Esophagus (tissue), 2 donors: ENCODE results near the gene CCNQ. TPM values are rescaled to one million over a fixed set of nuclear protein-coding genes. Genes with fewer than 3 reads are reported as not detected.

Experiments used
- H3K27ac ChIP-seq, 2 donors: one replicate each; pipeline ENCODE4 v1.5.1; 2013; ENCODE audit warnings: low read depth in 2 of 2, mild to moderate bottlenecking in 2 of 2, inconsistent platforms in 1 of 2, low read length in 1 of 2, moderate library complexity in 1 of 2
- H3K27me3 ChIP-seq, 2 donors: one replicate each; pipeline ENCODE4 v1.6.1; 2013; ENCODE audit warnings: low read length in 2 of 2, control low read depth in 1 of 2, mild to moderate bottlenecking in 1 of 2; ENCODE audit not compliant: insufficient read depth in 2 of 2, control insufficient read depth in 1 of 2
- H3K36me3 ChIP-seq, 2 donors: one replicate each; pipeline ENCODE4 v1.6.1; 2013; ENCODE audit warnings: low read length in 1 of 2; ENCODE audit not compliant: control insufficient read depth in 2 of 2, insufficient read depth in 2 of 2
- H3K4me1 ChIP-seq, 2 donors: one replicate each; pipeline ENCODE4 v1.6.1; 2013; ENCODE audit warnings: low read length in 1 of 2; ENCODE audit not compliant: control insufficient read depth in 2 of 2, insufficient read depth in 2 of 2
- H3K4me3 ChIP-seq, 2 donors: one replicate each; pipeline ENCODE4 v1.5.1; 2013; ENCODE audit warnings: low read length in 2 of 2, mild to moderate bottlenecking in 2 of 2, low read depth in 1 of 2, moderate library complexity in 1 of 2
- H3K9me3 ChIP-seq, 2 donors: one replicate each; pipeline ENCODE4 v1.6.1; 2013; ENCODE audit warnings: mild to moderate bottlenecking in 2 of 2, low read depth in 1 of 2, low read length in 1 of 2, moderate library complexity in 1 of 2; ENCODE audit not compliant: control insufficient read depth in 2 of 2, insufficient read depth in 1 of 2
- WGBS, 2 donors: extraction: QIAGEN DNeasy Blood & Tissue Kit; methylation state at CpG; one replicate each; pipeline ENCODE4 v1.1.7; 2013; 5-methylcytosine and 5-hydroxymethylcytosine counted together
- polyA plus RNA-seq, 2 donors: library from polyadenylated mRNA; stranded (reverse); fragments of 200-250 nt; gene quantifications; one replicate each; pipeline ENCODE4 v1.2.3, GENCODE V29; 2013
- donor health status: healthy with polysubstance abuse.
- donor health status: Bipolar disorder and iron deficiency.

The CCNQ gene
- polyA plus RNA-seq, 2 donors, result 20.1 to 24.7 TPM

- H3K4me1 ChIP-seq, result no peaks in the 10 kb centered on the region
- no peaks in the 10 kb centered on the region for H3K36me3 ChIP-seq
- no peak overlapping the region for H3K27ac ChIP-seq
- H3K4me3 ChIP-seq, result no peak overlapping the region
- H3K27me3 ChIP-seq, result no peaks in the 10 kb centered on the region
- WGBS, 2 donors, result 42 to 44% methylated on average over 17 of the region's 17 CpGs
- peaks cover 0 to 3% of the 10 kb centered on the region in 2 donors for H3K9me3 ChIP-seq
These were observed 44.3 kb downstream of the CCNQ start for GRCh38 chrX:153554519-153555167.

- no peaks in the 10 kb centered on the region for H3K36me3 ChIP-seq
- H3K4me3 ChIP-seq, result no peak overlapping the region
- no peak overlapping the region for H3K27ac ChIP-seq
- WGBS, 2 donors, result 81 to 83% methylated on average over 5 of the region's 5 CpGs
- H3K4me1 ChIP-seq, result no peaks in the 10 kb centered on the region
- peaks cover 0 to 3% of the 10 kb centered on the region in 2 donors for H3K9me3 ChIP-seq
- no peaks in the 10 kb centered on the region for H3K27me3 ChIP-seq
These were observed 47.8 kb downstream of the CCNQ start for GRCh38 chrX:153551135-153551534.

GRCh38 chrX:153549807-153550206, 49.1 kb downstream of the CCNQ start:
- Histone ChIP-seq H3K4me1 (no peaks in the 10 kb centered on the region), H3K4me3 (no peak overlapping the region), H3K9me3 (peaks cover 0 to 3% of the 10 kb centered on the region in 2 donors), H3K27ac (no peak overlapping the region), H3K27me3 (no peaks in the 10 kb centered on the region), H3K36me3 (no peaks in the 10 kb centered on the region)
- WGBS, 2 donors, result 77 to 81% methylated on average over 16 of the region's 16 CpGs

- no peaks in the 10 kb centered on the region for H3K27me3 ChIP-seq
- H3K27ac ChIP-seq, result no peak overlapping the region
- 78 to 86% methylated on average over 16 to 17 of the region's 17 CpGs for WGBS, 2 donors
These were observed 49.7 kb downstream of the CCNQ start for GRCh38 chrX:153549231-153549630.

GRCh38 chrX:153547195-153547594, 51.7 kb downstream of the CCNQ start:
- WGBS, 2 donors, result 65 to 67% methylated on average over 7 of the region's 7 CpGs
- no peak overlapping the region for H3K4me3 ChIP-seq
- peaks cover 0 to 3% of the 10 kb centered on the region in 2 donors for H3K9me3 ChIP-seq
- no peaks in the 10 kb centered on the region for H3K36me3 ChIP-seq
- no peaks in the 10 kb centered on the region for H3K4me1 ChIP-seq
- H3K27me3 ChIP-seq, result no peaks in the 10 kb centered on the region
- no peak overlapping the region for H3K27ac ChIP-seq

More at GRCh38 chrX:153549231-153549630, 49.7 kb downstream of the CCNQ start:
- Histone ChIP-seq H3K4me1 (no peaks in the 10 kb centered on the region), H3K36me3 (no peaks in the 10 kb centered on the region), H3K4me3 (no peak overlapping the region), H3K9me3 (peaks cover 0 to 3% of the 10 kb centered on the region in 2 donors)

- no peak overlapping the region for H3K27ac ChIP-seq
- no peaks in the 10 kb centered on the region for H3K4me1 ChIP-seq
- no peak overlapping the region for H3K4me3 ChIP-seq
- no peaks in the 10 kb centered on the region for H3K27me3 ChIP-seq
- no peaks in the 10 kb centered on the region for H3K36me3 ChIP-seq
- no peaks in the 10 kb centered on the region for H3K9me3 ChIP-seq
- WGBS, 2 donors, result 77 to 81% methylated on average over 11 of the region's 11 CpGs
These were observed 52.6 kb downstream of the CCNQ start for GRCh38 chrX:153546386-153546785.

GRCh38 chrX:153544727-153545126, 54.2 kb downstream of the CCNQ start:
- H3K27me3 ChIP-seq, result no peaks in the 10 kb centered on the region
- no peaks in the 10 kb centered on the region for H3K36me3 ChIP-seq
- 71 to 81% methylated on average over 7 to 8 of the region's 8 CpGs for WGBS, 2 donors
- no peak overlapping the region for H3K4me3 ChIP-seq
- H3K9me3 ChIP-seq, result no peaks in the 10 kb centered on the region
- H3K4me1 ChIP-seq, result no peaks in the 10 kb centered on the region
- no peak overlapping the region for H3K27ac ChIP-seq

- H3K27ac ChIP-seq, result no peak overlapping the region
- 61 to 74% methylated on average over 8 to 9 of the region's 9 CpGs for WGBS, 2 donors
- H3K36me3 ChIP-seq, result no peaks in the 10 kb centered on the region
- H3K4me3 ChIP-seq, result no peak overlapping the region
- H3K9me3 ChIP-seq, result no peaks in the 10 kb centered on the region
- H3K27me3 ChIP-seq, result no peaks in the 10 kb centered on the region
- H3K4me1 ChIP-seq, result no peaks in the 10 kb centered on the region
These were observed 59.0 kb downstream of the CCNQ start for GRCh38 chrX:153539979-153540358.

GRCh38 chrX:153539171-153539978, 59.6 kb downstream of the CCNQ start:
- Histone ChIP-seq H3K27ac (no peak overlapping the region), H3K36me3 (no peaks in the 10 kb centered on the region), H3K4me3 (no peak overlapping the region), H3K27me3 (no peaks in the 10 kb centered on the region), H3K9me3 (no peaks in the 10 kb centered on the region), H3K4me1 (no peaks in the 10 kb centered on the region)
- WGBS, 2 donors, result 36 to 45% methylated on average over 31 of the region's 31 CpGs
